SH-SY5Y (cell line): ENCODE data around the gene SLC23A2.

Experiments used
- GATA2 ChIP-seq: IDR thresholded peaks from 2 replicates; pipeline ENCODE4 v1.6.1; 2011; ENCODE audit warnings: mild to moderate bottlenecking, low read depth, low read length
- GATA3 ChIP-seq: IDR thresholded peaks from 2 replicates; pipeline ENCODE4 v1.6.1; 2011; ENCODE audit warnings: low read depth, mild to moderate bottlenecking, low read length, moderate library complexity

DNA sequence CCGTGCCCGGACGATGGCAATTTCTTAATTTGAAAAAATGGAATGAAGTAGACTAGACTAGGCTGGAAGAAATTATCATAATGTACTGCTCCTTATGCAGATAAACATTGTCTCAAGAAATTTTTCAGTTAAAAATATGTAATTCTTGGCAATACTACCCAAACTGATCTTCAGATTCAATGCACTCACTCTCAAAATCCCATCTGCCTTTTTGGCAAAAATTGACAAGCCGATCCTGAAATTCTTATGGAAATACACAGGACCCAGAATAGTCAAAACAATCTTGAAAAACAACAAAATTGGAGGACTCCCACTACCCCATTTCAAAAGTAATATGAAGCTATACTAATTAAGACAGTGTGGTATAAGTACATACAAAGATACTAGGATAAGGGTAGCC, 19.0 kb downstream of the SLC23A2 start:
- TF ChIP-seq GATA2 (no peak), GATA3 (no peak)
